ENCODE data around the gene HSCB. TPM values are rescaled to one million over a fixed set of nuclear protein-coding genes. Genes with fewer than 3 reads are reported as not detected.
A peak's percentile ranks its signal among the peaks of the same experiment; 100 is the strongest.
"Not testable (repeated sequence)": the region's sequence is repeated elsewhere in the genome, so short reads cannot be mapped to it uniquely, and the experiment has no call there.

The HSCB gene, protein sequence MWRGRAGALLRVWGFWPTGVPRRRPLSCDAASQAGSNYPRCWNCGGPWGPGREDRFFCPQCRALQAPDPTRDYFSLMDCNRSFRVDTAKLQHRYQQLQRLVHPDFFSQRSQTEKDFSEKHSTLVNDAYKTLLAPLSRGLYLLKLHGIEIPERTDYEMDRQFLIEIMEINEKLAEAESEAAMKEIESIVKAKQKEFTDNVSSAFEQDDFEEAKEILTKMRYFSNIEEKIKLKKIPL
- total RNA-seq = 10 to 100 TPM; 10.9 to 12.6 TPM
- polyA plus RNA-seq = 14.6 TPM

DNA sequence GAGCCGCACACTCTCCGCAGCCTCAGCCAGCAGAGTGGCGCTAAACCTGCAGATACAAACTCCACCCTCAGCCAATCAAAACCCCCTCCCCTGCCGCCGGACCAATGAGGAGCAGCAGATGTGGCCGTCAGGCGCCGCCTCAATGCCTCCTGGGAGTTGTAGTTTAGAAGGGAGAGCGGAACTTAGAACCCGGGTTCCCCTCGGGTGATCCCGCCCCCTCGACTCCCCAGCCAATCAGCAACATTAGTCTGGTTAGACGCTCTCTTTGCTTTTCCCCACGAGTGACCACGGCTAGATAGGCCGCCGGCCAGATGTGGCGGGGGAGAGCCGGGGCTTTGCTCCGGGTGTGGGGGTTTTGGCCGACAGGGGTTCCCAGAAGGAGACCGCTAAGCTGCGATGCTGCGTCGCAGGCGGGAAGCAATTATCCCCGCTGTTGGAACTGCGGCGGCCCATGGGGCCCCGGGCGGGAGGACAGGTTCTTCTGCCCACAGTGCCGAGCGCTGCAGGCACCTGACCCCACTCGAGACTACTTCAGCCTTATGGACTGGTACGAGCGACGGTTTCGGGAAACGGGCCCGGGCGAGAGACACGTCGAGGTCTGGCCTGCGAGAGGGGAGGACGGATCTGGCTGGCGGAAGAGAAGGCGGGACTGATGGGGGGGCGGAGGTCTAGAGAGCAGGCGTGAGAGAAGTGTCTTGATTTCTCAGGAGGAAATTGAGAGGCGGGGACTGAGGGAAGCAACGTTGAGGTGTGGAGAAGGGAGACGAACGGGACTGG, at the start of gene HSCB, which contains the start of gene CHEK2:
Gene HSCB, plus strand, starts transcription at position 255 of the 777 bp plus-strand sequence. Its CDS starts 57 bp downstream, at position 312.
Gene CHEK2, minus strand, starts transcription at position 36 of the 777 bp plus-strand sequence. CDS start 7,099 bp downstream, outside the sequence.
- ChIA-PET CTCF (interaction anchor here (1.0 kb wide), 1 partner anchor 37 kb away, joined by 3 read pairs; no protein-coding TSS in a partner anchor), POLR2A (interaction anchor here (1.0 to 1.5 kb wide), 3 partner anchors 57 to 58 kb away, joined by 3 to 4 read pairs (median 3); partner anchors contain the start of gene XBP1)
- H3K27me3 ChIP-seq (ENCODE audit: insufficient read depth, low read length, poor library complexity, severe bottlenecking) = no peaks in the 10 kb centered on the region
- Mint-ChIP-seq H3K4me1 (peaks cover 17 to 35% (median 19%) of the 10 kb centered on the region in 3 donors), H3K27ac (peak within 1 kb of the TSS; percentile 83 to 99 (median 90)), H3K4me3 (peak within 1 kb of the TSS; percentile 84 to 98 (median 86)), H3K27me3 (no peaks in the 10 kb centered on the region), H3K36me3 (peaks cover 0 to 31% (median 6%) of the 10 kb centered on the region in 3 donors), H3K9me3 (no peaks in the 10 kb centered on the region)
- H3K36me3 ChIP-seq (ENCODE audit: insufficient read depth, low read length) = peaks cover 12% of the 10 kb centered on the region
- no peaks in the 10 kb centered on the region for H3K9me3 ChIP-seq (ENCODE audit: low read length)
- H3K4me1 ChIP-seq (ENCODE audit: insufficient read depth, low read length) = peaks cover 8% of the 10 kb centered on the region
- H3K4me3 ChIP-seq (ENCODE audit: low read length) = peak within 1 kb of the TSS; percentile 92
- peak; percentile 93 to 98 (median 96) for DNase-seq
- peak within 1 kb of the TSS; percentile 83 for H3K27ac ChIP-seq (ENCODE audit: low read depth, low read length)

DNA sequence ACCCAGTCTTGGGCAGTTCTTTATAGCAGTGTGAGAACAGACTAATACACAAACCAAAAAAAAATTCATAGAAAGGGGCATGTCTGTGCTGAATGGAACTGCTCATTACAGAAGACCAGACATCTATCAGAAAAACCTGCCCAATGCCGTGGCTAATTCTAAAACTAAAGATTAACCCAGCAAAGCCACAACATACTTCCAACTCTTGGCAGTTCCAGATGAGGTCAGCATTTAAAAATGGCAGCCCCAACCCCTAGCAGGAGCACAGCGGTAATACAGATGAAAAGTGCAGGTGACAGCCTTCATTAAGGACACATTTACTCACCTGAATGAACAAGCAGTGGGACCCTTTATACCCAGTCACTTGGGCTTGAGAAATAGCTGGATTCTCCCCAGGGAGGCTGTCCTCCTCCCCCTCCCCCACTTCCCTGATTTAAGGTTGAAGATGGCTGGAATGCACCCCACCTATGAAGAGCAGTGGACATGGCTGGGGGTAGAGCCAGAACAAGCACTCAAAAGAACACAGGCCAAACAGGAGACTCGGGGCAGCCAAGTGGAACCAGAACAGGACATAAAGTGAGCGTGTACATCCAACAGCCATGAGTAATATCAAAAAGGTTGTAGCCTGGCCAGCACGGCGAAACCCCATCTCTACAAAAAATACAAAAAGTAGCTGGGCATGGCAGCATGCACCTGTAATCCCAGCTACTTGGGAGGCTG, 48.6 kb upstream of the HSCB start:
- CTCF ChIA-PET; H3K9me3 ChIP-seq (ENCODE audit: low read length): not testable (repeated sequence)

DNA sequence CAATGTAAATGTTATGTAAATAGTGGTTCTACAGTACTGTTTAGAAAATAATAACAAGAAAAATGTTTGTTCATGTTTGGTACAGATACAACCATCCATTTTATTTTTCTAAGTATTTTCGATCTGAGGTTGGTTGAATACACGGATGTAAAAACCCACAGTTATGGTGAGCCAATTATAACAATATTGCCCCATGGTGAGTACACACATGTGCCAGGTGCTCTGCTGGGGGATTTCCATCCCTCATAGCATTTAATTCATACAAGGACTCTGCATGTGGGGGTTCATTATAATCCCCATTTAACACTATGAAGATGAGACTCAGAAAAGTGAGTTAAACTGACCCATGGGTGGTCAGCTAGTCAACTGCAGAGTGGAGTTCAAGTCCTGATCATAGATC, 38.9 kb upstream of the HSCB start:
- ChIA-PET POLR2A (no interaction called here), CTCF (no interaction called here)
- H3K36me3 ChIP-seq (ENCODE audit: insufficient read depth, low read length) = no peaks in the 10 kb centered on the region
- DNase-seq = no peak
- no peaks in the 10 kb centered on the region for H3K9me3 ChIP-seq (ENCODE audit: low read length)
- Mint-ChIP-seq H3K27me3 (peaks cover 0 to 1% of the 10 kb centered on the region in 2 donors), H3K4me3 (no peak overlapping the region), H3K4me1 (no peaks in the 10 kb centered on the region), H3K27ac (no peak overlapping the region), H3K9me3 (no peaks in the 10 kb centered on the region), H3K36me3 (peaks cover 0 to 8% (median 7%) of the 10 kb centered on the region in 3 donors)
- no peak overlapping the region for H3K27ac ChIP-seq (ENCODE audit: low read depth, low read length)
- H3K27me3 ChIP-seq (ENCODE audit: insufficient read depth, low read length, poor library complexity, severe bottlenecking) = no peaks in the 10 kb centered on the region
- H3K4me1 ChIP-seq (ENCODE audit: insufficient read depth, low read length) = no peaks in the 10 kb centered on the region
- H3K4me3 ChIP-seq (ENCODE audit: low read length) = no peak overlapping the region

More for the DNA sequence above, 48.6 kb upstream of the HSCB start:
- H3K36me3 Mint-ChIP-seq; H3K36me3 ChIP-seq (ENCODE audit: insufficient read depth, low read length); H3K27me3 ChIP-seq (ENCODE audit: insufficient read depth, low read length, poor library complexity, severe bottlenecking); H3K4me3 ChIP-seq (ENCODE audit: low read length); H3K27ac ChIP-seq (ENCODE audit: low read depth, low read length); H3K4me3 Mint-ChIP-seq; H3K27me3 Mint-ChIP-seq; H3K9me3 Mint-ChIP-seq; POLR2A ChIA-PET; DNase-seq; H3K4me1 ChIP-seq (ENCODE audit: insufficient read depth, low read length); H3K4me1 Mint-ChIP-seq: not testable (repeated sequence)
- peak overlapping the region in 1 of 8 donors; percentile 1 for H3K27ac Mint-ChIP-seq

DNA sequence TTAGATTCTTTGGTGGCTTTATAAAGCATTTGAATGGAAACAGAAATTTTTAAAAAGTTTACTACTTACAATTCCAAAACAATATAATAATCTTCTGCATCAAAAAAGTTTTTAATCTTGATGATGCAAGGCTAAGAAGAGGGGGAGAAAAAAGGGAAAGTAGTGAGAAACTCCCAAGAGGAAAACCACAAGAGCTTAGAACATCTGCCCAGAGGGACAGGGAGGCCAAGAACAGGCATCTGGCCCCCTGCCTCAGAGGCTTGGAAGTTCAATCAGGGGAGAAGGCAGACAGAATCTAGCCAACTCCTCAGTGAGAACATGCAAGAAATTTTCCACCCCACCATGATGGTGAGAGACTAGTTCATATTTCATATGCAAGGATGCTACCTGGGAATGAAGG, 38.4 kb upstream of the HSCB start:
- Mint-ChIP-seq H3K9me3 (no peaks in the 10 kb centered on the region), H3K27ac (no peak overlapping the region), H3K36me3 (peaks cover 0 to 11% (median 7%) of the 10 kb centered on the region in 3 donors), H3K4me1 (no peaks in the 10 kb centered on the region), H3K4me3 (no peak overlapping the region), H3K27me3 (peaks cover 0 to 1% of the 10 kb centered on the region in 2 donors)
- Histone ChIP-seq H3K36me3 (ENCODE audit: insufficient read depth, low read length) (no peaks in the 10 kb centered on the region), H3K4me1 (ENCODE audit: insufficient read depth, low read length) (no peaks in the 10 kb centered on the region), H3K9me3 (ENCODE audit: low read length) (no peaks in the 10 kb centered on the region), H3K4me3 (ENCODE audit: low read length) (no peak overlapping the region), H3K27ac (ENCODE audit: low read depth, low read length) (no peak overlapping the region), H3K27me3 (ENCODE audit: insufficient read depth, low read length, poor library complexity, severe bottlenecking) (no peaks in the 10 kb centered on the region)
- ChIA-PET CTCF (no interaction called here), POLR2A (no interaction called here)
- no peak for DNase-seq

DNA sequence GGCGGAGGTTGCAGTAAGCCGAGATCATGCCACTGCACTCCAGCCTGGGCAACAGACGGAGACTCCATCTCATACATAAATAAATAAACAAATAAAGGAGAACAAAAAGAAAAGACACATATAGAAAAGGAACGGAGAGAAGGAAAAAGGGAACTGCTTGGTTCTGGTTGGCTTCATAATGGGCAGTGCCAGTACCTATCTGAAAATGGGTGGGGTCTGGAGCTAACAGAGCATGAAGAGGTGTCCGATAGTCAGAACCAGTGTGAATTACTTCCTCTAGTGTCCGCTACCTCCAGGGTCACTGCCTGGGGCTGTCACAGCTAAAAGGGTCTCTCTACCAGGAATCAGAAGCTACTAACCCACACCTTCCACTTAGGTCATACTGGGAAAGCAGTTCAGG, 35.0 kb upstream of the HSCB start:
- CTCF ChIA-PET = no interaction called here

DNA sequence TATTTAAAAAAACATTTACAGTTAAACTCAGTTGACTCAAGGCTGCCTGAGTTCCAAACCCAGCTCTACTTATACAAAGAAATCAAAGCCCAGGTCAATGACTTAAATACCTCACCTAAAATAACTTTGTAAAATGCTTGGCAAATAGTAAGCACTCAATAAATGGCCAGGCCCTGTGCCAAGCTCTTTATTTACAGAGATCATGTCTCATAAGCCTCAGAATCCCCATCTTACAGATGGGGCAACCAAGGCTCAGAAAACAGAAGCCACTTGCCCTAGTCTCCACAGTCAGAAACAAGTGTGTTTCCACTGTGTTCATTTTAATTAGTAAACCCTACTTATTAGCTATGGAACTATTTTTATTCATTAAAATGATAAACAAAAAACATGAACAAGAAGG, 31.7 kb upstream of the HSCB start:
- Mint-ChIP-seq H3K4me1 (peaks cover 5 to 11% (median 9%) of the 10 kb centered on the region in 3 donors), H3K4me3 (no peak overlapping the region), H3K36me3 (peaks cover 3 to 9% (median 7%) of the 10 kb centered on the region in 3 donors), H3K9me3 (no peaks in the 10 kb centered on the region), H3K27me3 (peaks cover 0 to 1% of the 10 kb centered on the region in 2 donors), H3K27ac (no peak overlapping the region)
- ChIA-PET POLR2A (no interaction called here), CTCF (no interaction called here)
- H3K27me3 ChIP-seq (ENCODE audit: insufficient read depth, low read length, poor library complexity, severe bottlenecking) = no peaks in the 10 kb centered on the region
- no peaks in the 10 kb centered on the region for H3K4me1 ChIP-seq (ENCODE audit: insufficient read depth, low read length)
- H3K4me3 ChIP-seq (ENCODE audit: low read length) = no peak overlapping the region
- H3K9me3 ChIP-seq (ENCODE audit: low read length) = no peaks in the 10 kb centered on the region
- H3K27ac ChIP-seq (ENCODE audit: low read depth, low read length) = no peak overlapping the region
- DNase-seq = no peak
- H3K36me3 ChIP-seq (ENCODE audit: insufficient read depth, low read length) = no peaks in the 10 kb centered on the region

More for the DNA sequence above, 35.0 kb upstream of the HSCB start:
- Mint-ChIP-seq H3K9me3 (no peaks in the 10 kb centered on the region), H3K4me1 (no peaks in the 10 kb centered on the region), H3K27me3 (peaks cover 0 to 1% of the 10 kb centered on the region in 2 donors), H3K27ac (no peak overlapping the region), H3K36me3 (peaks cover 3 to 13% (median 7%) of the 10 kb centered on the region in 3 donors), H3K4me3 (no peak overlapping the region)
- POLR2A ChIA-PET = no interaction called here
- no peaks in the 10 kb centered on the region for H3K4me1 ChIP-seq (ENCODE audit: insufficient read depth, low read length)
- H3K27me3 ChIP-seq (ENCODE audit: insufficient read depth, low read length, poor library complexity, severe bottlenecking) = no peaks in the 10 kb centered on the region
- no peak overlapping the region for H3K27ac ChIP-seq (ENCODE audit: low read depth, low read length)
- H3K4me3 ChIP-seq (ENCODE audit: low read length) = no peak overlapping the region
- H3K36me3 ChIP-seq (ENCODE audit: insufficient read depth, low read length) = no peaks in the 10 kb centered on the region
- H3K9me3 ChIP-seq (ENCODE audit: low read length) = no peaks in the 10 kb centered on the region
- no peak for DNase-seq

DNA sequence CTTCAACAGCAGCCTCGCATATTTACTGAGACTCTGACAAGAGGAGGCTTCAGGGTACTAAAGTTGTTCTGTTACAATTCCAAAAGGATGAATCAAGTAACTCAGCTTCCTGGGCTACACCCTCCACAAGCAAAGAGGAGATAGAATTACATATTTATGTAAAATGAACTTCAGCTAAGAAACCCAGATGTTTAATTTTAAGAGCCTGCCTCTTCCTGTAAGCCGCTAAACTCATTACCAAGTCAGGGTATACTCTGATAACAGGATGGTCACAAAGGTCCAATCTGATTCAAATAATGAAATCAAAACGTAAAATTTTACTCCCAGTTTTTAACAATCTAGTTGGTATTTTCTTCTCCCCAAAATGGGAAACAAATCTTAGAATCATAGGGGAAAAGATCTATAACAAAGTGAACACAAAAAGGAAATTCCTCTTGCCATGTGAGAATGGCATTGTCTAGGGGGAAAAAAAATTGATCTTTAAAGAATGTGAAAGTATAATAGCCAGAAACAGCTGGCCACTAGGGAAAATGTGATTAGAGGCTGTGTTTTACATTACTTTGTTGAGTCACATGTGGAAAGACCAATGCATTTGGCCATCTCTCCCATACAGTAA, 31.2 kb upstream of the HSCB start:
- ChIA-PET POLR2A (no interaction called here), CTCF (no interaction called here)
- Mint-ChIP-seq H3K27ac (no peak overlapping the region), H3K4me3 (no peak overlapping the region), H3K27me3 (peaks cover 0 to 1% of the 10 kb centered on the region in 2 donors), H3K9me3 (no peaks in the 10 kb centered on the region), H3K4me1 (peaks cover 5 to 11% (median 9%) of the 10 kb centered on the region in 3 donors), H3K36me3 (peaks cover 3 to 9% (median 7%) of the 10 kb centered on the region in 3 donors)
- Histone ChIP-seq H3K9me3 (ENCODE audit: low read length) (no peaks in the 10 kb centered on the region), H3K27ac (ENCODE audit: low read depth, low read length) (no peak overlapping the region), H3K4me1 (ENCODE audit: insufficient read depth, low read length) (no peaks in the 10 kb centered on the region), H3K36me3 (ENCODE audit: insufficient read depth, low read length) (no peaks in the 10 kb centered on the region), H3K4me3 (ENCODE audit: low read length) (no peak overlapping the region), H3K27me3 (ENCODE audit: insufficient read depth, low read length, poor library complexity, severe bottlenecking) (no peaks in the 10 kb centered on the region)
- no peak for DNase-seq

Data from CD8-positive, alpha-beta memory T cell (primary cell).